Sigmoid colon (tissue), 3 donors: ENCODE data around the gene CASP9.

ENCODE experiments used
- POLR2A ChIP-seq, 2 donors: fragments of 450-650 bp; IDR thresholded peaks; one replicate each; pipeline ENCODE4 v1.6.1; 2016; ENCODE audit warnings: antibody characterized with exemption in 2 of 2, mild to moderate bottlenecking in 2 of 2, moderate library complexity in 2 of 2
- TF ChIP-seq, protein P1 (sequence below), 4 experiments: fragments of 450-650 bp in 3 of 4; fragments of 200-600 bp in 1 of 4; IDR thresholded peaks; one replicate each; pipeline ENCODE4 v1.5.1; 2016 to 2019; ENCODE audit warnings: antibody characterized with exemption in 4 of 4, mild to moderate bottlenecking in 3 of 4, moderate library complexity in 2 of 4

- TF ChIP-seq POLR2A (IDR thresholded peaks at IDR 0.05), result no peak
- TF ChIP-seq, protein P1, sequence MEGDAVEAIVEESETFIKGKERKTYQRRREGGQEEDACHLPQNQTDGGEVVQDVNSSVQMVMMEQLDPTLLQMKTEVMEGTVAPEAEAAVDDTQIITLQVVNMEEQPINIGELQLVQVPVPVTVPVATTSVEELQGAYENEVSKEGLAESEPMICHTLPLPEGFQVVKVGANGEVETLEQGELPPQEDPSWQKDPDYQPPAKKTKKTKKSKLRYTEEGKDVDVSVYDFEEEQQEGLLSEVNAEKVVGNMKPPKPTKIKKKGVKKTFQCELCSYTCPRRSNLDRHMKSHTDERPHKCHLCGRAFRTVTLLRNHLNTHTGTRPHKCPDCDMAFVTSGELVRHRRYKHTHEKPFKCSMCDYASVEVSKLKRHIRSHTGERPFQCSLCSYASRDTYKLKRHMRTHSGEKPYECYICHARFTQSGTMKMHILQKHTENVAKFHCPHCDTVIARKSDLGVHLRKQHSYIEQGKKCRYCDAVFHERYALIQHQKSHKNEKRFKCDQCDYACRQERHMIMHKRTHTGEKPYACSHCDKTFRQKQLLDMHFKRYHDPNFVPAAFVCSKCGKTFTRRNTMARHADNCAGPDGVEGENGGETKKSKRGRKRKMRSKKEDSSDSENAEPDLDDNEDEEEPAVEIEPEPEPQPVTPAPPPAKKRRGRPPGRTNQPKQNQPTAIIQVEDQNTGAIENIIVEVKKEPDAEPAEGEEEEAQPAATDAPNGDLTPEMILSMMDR (IDR thresholded peaks at IDR 0.05), result no peak
These were observed 1.5 kb downstream of the CASP9 start for GRCh38 chr1:15522551-15522950.
